Adipose tissue (tissue), 3 donors: ENCODE results near the gene HOXC13. TPM values are rescaled to one million over a fixed set of nuclear protein-coding genes. Genes with fewer than 3 reads are reported as not detected.

Source experiments
- H3K27ac ChIP-seq: one replicate; pipeline ENCODE4 v1.5.1; 2013; ENCODE audit warnings: low read depth, low read length
- WGBS, 3 donors: extraction: QIAGEN DNeasy Blood & Tissue Kit; methylation state at CpG; one replicate each; pipeline ENCODE4 v1.1.7; 2013; 5-methylcytosine and 5-hydroxymethylcytosine counted together
- polyA plus RNA-seq, 3 donors: library from polyadenylated mRNA; stranded (reverse); fragments of 200-250 nt; gene quantifications; one replicate each; pipeline ENCODE4 v1.2.3, GENCODE V29; 2013
- donor health status: healthy with polysubstance abuse.
- donor health status: Bipolar disorder and iron deficiency.
- donor health status: healthy.

The HOXC13 gene
- polyA plus RNA-seq, 3 donors = 0.03 to 0.45 TPM; not detected in 1

DNA sequence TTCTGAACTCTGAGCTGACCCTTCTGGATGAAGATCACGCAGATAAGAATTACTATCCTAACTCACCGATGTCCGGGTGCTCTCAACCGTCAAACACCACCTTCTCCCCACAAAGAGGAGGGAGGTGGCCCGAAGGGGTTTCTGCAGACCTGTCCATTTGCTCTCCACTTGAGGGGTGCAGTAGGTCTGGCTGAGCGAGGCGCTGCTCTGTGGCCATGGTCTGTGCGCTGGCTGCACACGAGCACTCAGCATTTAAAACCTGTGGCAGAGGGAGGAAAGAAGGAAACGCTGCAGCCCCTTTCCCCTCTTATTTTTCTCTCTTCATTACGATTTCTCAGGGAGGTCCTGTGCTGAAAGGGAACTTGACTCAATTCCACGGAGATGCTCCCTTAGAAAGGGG lies 1.5 kb upstream of the HOXC13 start:
- WGBS, 3 donors = 10 to 22% (median 12%) methylated on average over 12 of the region's 12 CpGs
- no peak overlapping the region for H3K27ac ChIP-seq

DNA sequence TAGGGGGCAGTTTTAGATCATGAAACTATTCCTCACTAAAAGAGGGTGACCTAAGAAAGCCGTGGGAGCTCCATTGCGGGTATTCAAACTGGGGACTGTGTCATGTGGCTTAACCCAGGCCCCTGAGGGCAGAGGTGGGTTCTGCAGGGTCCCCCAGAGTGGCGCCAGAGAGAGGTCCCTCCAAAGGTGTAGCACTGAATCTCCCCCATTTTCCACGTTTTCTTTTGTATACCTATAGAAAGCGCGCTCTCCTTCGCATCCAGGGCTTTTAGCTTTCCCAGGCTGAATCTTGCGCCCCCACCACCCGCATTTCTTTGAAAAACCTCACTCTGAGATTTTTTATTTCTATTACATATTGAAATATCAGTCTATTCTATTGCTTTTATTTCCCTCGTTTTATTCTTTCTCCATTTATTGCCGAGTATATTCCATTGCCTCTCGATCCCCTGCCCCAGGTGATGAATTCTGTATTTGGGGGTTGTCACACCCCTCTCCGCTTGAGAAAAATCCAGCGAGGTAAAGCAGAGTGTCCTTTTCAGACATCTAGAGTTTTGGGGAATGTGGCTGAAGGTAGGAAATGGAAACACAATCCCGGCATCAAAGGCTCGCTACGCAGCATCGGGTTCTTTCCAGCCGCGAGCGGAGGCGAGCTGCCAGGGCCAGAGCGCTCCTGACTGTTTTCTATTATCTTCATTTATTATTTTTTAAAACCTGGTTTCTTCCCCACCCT lies 870 bp upstream of the HOXC13 start:
- 18 to 22% (median 21%) methylated on average over 23 of the region's 23 CpGs for WGBS, 3 donors
- H3K27ac ChIP-seq = no peak overlapping the region

DNA sequence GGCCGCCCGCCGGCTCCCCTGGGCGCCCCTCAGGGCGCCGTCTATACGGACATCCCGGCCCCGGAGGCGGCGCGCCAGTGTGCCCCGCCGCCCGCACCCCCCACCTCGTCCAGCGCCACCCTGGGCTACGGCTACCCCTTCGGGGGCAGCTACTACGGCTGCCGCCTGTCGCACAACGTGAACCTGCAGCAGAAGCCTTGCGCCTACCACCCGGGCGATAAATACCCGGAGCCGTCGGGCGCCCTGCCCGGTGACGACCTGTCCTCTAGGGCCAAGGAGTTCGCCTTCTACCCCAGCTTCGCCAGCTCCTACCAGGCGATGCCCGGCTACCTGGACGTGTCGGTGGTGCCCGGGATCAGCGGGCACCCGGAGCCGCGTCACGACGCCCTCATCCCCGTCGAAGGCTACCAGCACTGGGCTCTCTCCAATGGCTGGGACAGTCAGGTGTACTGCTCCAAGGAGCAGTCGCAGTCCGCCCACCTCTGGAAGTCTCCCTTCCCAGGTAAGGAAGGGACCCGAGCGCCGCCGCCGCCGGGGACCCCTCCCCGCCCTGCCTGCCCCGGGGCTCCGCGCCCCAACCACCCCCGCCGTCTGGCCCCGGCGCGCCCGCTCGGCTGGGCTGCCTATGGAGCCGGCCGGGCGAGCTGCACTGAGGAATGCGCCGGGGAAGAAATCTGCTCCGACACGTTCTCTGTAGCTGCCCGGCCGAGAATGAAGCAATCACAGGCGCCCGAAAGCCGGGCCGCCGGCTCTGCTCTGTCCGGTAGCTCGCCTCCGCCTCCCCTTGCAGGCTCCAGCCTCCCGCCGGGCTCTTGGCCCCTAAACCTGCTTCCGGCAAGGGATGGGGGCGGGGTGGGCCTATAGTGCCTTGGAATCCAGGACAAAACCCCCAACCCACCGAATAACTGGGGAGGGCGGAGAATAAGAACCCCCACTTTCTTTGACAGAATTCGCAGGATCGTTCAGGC lies 794 bp downstream of the HOXC13 start:
- WGBS, 3 donors = 3 to 6% (median 6%) methylated on average over 74 to 91 of the region's 91 CpGs
- H3K27ac ChIP-seq = no peak overlapping the region

DNA sequence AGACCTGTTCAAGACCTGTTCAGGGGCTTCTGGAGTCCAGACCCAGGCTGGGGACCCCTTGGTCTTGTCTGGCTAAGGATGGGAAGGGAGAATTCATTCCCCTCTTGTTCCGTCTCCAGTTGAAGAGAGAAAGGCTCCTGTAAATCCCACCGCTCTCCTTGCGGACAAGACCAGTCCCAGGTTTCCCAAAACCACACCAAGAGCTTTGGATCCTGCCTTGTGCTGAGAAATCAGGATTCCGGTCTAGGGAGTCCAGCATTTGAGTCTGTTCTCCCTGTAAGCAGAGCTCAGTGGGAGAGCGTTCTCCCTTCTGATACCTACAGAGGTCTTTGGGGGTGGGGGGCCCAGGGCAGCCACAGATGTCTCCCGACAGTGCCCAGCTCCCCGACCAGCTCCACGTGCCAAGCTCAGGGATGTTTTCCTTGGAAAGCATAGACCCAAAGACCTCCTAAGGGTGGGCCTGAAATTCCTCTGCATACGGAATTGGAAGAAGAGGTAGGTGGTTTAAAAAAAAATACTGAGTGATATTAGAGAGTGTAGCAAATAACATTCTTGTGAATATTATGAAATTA lies 1.9 kb downstream of the HOXC13 start:
- no peak overlapping the region for H3K27ac ChIP-seq
- 8 to 11% (median 9%) methylated on average over 9 of the region's 9 CpGs for WGBS, 3 donors

DNA sequence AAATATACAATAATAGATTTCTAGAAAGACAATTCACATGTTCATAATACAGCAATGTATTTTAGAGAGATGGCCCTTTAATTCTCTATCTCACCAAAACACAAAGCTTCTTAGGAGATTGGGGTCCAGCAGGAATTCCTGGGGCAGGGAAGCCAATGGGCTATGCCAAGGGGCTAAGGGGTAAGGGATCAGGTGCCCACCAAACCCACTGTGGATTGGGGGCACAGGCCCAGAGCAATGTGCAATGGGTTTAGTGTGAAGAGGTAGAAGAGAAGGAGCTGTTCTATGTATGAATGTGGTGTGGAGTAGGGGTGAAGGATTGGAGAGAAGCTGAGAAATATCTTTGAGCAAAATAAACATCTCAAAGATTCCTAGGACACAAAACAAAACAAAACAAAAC lies 2.6 kb downstream of the HOXC13 start:
- H3K27ac ChIP-seq = no peak overlapping the region

DNA sequence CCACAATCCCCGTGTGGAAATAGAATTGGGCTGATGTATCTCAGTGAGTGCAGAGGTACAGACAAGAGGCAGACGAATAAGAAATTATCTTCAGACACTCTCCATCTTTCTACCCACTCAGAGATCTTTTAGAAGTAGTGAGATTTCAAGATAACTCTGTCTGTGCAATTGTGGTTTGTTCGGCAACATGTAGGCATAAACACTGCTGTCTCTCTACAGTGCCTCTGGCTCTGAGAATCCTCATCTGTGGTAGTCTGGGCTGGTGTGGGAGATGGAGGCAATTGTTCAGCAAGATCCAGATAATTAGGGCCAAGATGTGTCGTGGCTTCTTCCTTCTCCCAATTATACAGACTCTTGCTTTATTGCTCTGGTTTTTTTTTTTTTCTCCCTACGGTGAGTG lies 3.1 kb downstream of the HOXC13 start:
- WGBS, 3 donors = 15 to 21% (median 16%) methylated on average over 5 of the region's 5 CpGs
- H3K27ac ChIP-seq = no peak overlapping the region

DNA sequence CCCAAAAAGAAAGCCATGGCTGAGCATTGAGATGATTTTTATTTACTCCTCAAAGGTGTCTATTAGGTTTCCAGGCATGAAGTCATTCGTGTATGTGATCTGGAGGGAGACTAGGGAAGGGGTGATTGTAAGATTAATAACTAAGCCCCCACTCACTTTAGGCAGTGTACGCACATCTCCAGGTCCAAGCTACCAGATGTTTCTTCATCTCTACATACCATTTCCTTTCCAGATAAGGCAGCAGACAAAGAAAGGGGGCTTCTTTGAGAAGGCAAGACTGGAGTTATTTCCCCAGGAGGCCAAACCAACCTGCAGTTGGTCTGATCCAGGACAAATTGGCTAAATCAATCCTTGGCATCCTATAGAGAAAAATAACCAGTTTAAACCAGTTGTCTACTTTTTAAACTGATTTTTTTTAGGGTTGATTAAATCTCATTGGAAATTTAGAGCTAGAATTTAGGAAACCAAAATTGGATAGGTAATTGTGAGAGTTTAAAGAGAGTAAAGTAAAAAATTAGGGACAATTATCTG lies 3.9 kb downstream of the HOXC13 start:
- no peak overlapping the region for H3K27ac ChIP-seq
- 9 to 18% (median 14%) methylated on average over 2 of the region's 2 CpGs for WGBS, 3 donors

DNA sequence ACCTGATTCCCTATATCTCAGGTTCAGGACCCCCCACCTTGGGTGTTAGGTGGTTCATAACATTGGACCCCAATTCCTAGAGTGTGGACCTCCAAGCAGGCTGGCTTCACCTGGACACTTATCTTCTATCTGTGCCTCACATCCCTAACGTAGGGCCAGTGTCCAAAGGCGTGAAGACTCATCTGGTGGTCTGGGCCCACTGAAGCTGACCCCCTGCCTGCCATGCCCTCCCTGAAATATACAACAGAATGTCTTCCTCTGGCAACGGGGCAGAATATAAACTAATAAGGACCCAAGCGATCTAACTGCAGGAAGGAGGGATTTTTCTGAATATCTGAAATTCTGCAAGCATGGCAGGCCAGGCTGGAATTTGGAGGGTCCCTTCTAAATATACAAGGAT lies 5.6 kb downstream of the HOXC13 start:
- 14 to 19% (median 15%) methylated on average over 4 of the region's 4 CpGs for WGBS, 3 donors

DNA sequence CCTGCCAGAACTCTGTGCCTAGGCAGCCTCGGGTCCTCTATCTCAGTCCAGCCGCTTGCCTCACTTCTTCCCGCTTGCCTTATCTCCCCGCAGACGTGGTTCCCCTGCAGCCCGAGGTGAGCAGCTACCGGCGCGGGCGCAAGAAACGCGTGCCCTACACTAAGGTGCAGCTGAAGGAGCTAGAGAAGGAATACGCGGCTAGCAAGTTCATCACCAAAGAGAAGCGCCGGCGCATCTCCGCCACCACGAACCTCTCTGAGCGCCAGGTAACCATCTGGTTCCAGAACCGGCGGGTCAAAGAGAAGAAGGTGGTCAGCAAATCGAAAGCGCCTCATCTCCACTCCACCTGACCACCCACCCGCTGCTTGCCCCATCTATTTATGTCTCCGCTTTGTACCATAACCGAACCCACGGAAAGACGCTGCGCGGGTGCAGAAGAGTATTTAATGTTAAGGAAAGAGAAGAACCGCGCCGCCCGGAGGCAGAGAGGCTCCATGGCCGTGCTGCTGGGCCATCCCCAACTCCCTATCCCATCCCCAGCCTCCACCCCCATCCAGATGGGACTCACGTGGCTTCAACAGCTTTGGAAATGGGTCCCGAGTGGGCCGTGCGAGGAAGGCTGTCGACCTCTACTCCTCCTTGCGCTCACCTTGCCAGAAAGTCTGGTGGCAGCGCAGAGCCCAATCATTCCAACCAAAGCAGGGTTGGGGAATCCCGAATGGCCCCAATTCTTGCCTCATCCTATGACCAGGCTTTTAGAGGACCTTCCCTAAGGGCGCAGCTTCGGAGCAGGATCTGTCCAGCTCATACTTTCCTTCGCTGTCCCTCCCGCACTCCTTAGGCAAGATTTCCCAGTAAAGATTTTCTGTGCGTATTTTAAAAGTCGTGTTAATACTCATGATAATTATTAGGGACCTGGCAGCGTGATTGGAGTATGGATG lies 6.5 kb downstream of the HOXC13 start:
- WGBS, 3 donors = 5 to 8% (median 6%) methylated on average over 51 of the region's 51 CpGs

More for the DNA sequence above, 5.6 kb downstream of the HOXC13 start:
- H3K27ac ChIP-seq = no peak overlapping the region

DNA sequence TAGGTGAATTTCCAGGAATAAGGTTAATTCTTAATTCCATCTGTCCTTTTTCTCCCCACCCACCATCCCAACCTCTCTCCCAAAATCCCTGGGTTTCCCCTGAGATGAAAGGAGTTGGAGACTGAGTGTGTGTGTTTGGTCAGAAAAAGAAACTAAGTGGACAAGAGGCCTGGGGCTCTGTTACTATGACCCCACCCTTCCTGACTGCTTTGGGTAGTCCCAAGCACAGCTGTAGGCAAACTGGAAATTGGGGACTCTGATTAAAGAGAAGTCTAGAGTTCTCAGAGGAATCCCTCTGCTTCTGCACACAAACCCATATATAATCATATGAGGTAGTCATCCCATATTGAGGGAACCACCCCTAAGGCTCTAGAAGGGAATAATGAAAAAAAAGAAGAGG lies 9.1 kb downstream of the HOXC13 start:
- H3K27ac ChIP-seq = no peak overlapping the region

More for the DNA sequence above, 6.5 kb downstream of the HOXC13 start:
- H3K27ac ChIP-seq = no peak overlapping the region

DNA sequence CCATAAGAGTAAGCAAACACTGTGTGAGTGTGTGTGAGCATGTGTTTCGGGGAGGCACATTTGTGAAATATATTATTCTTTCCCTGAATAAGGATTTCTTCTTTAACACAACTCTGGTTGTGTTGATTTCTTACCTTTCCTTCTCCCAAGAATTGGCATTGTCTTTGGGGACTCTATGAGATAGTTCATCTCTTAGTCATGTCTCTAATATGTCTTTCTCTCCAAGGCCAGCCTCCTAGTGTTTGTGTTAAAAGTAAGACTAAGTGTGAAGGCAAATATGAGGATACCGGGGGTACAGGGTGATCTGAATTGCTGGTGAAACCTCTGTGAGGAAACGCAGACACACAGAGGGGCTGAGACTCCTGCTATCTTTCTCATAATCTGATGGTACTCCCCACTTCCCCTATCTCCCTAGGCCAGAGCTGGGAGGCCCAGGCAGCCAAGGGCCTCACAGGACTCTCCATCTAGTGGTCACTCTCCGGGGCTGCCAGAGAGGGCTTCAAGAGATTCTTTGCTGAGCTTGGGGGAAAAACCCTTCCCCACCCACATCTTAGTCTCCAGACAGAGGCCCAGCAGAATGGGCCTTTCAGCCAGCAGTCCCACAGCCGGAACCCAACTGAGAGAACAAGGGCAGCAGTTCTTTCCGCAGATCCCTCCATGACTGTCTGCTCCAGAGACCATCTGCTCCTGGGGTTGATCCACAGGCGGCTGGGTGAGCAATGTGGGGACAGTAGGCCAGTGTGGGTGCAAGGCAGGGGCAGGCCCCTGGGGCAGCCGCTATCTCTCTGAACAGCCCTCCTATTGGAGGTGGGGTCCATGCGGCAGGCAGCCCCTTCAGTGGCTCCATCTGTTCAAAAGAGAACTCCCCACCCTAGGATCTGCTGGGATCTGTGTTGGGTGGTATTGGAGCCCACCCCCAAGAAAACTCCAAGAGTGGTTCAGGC lies 10.3 kb downstream of the HOXC13 start:
- H3K27ac ChIP-seq = no peak overlapping the region
- WGBS, 3 donors = 32 to 43% (median 39%) methylated on average over 9 of the region's 9 CpGs

DNA sequence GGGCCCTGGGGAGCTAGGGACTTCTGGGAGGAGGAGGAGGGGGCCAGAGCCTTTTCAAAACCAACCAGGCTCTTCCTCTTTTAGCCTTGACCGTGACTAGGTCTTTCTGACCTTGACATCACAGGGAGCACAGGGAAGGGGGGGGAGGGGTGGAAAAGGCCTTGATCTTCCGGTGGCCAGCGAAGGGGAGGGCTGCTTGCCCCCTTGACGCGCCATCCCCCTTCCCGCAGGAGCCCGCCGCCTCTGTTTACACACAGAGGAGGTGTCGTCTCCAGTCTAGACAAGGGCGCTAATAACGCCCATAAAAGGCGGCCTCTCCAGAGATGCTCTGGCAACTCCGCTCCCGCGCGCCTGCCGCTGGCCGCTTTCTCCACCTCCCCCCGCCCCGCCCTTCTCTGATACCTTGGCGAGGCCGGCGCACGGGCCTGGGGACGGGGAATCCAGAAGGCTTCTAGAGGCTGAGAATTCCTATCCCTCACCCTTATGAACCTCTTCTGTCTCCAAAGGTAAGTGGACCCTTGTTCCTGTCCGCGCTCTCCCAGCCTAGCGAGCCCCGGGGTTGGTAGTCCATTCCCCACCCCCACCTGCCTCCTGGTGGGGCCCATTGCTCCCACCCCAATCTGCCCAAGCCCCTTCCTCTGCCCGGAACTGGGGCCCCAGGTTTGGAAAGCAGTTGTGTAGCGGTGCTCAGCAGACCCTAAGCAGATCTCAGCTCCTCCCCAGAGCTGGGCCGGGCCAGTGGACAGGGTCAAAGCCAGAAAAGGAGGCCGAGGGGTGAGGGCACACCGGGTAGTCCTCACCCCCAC lies 11.2 kb downstream of the HOXC13 start:
- H3K27ac ChIP-seq = no peak overlapping the region
- WGBS, 3 donors = 3 to 8% (median 4%) methylated on average over 34 of the region's 34 CpGs

DNA sequence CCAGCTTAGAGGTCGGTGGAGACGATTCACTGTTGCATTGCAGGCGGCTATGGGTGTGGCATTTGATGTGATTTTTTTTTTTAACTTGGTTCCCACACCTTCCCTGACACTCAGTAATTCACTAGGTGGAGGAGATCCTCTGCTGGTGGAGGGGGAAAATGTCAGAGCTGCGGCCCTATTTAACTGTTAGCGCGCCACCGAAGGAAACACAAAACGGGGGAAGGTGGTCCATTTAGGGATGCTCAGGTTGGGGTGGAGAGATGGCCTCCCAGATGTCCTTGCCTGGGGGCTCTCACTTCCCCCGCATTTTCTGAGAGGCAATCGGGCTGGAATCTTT lies 11.8 kb downstream of the HOXC13 start:
- WGBS, 3 donors = 2 to 7% (median 5%) methylated on average over 10 of the region's 10 CpGs

DNA sequence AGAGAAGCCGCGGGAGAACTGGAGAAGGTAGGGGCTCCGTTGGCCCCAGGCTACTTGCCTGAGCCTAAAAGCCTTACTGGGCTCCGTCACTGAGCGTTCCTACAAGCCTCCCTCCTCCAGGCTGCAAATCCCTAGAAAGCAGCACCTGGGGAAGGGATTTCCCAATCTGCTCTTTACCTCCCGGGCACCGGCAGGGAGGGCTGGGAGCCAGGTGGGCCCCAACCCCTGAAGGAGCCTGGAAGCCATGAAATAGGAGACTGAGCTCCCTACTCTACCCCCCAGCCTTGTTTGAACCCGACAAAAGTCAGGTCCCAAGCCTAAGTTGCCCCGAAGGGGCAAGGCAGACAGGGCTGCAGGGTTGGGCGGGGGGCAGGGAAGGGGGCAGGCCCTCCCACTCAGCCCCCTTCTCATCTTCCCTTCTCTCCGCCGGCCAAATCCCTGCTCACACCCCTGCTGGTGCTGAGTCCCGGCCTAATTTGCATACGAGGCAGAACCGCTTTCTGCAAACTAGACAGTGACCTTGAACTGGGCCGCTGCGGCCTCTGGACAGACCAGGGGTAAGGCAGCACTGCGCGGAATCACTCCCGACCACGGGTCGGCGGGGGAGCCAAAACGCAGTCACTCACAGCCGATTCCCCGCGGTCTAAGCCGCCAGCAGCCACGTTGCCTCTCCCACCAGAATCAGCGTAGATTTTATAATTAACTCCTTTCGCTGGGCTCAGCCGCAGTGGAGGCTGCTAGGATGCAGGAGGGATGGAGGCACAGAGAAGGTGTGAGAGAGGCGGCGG lies 12.4 kb downstream of the HOXC13 start:
- WGBS, 3 donors = 2 to 4% (median 4%) methylated on average over 34 of the region's 34 CpGs
- H3K27ac ChIP-seq = no peak overlapping the region

More for the DNA sequence above, 11.8 kb downstream of the HOXC13 start:
- H3K27ac ChIP-seq = no peak overlapping the region

DNA sequence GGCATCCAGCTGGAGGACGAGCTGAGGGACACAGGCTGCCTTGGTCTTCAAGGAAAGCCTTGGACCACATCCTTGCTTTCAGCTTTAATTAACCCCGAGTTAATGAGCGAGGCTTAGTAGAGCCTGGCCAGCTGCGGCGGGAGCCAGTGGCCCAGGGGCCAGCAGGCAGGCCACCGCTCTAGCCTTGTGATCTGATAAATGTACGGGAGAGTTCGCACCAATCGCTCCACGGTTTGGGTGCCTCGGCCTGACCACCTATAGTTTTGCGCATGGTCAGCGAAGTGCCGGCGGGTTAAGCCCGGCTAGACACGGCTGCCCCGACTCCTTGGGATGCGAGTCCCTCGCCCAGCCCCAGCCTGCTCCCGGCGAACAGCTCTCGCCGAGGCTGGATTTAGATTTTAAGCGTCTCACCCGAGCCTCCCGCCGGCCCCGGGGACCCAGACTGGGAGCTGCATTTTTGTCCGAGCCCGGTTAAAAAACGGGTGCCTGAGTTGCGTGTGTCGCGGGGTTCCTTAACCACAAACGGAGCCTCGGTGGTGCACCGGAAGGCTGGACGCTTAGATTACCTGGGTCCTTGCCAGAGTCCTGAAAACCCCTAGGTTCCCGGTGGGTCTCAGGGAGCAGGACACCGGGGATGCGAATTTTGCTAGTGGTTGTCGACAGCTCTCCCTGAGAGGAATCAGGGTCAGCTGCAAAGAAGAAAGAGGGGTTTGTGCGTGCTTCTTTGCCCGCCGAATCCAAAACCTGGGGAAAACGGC lies 13.1 kb downstream of the HOXC13 start:
- H3K27ac ChIP-seq = no peak overlapping the region
- 4 to 6% (median 4%) methylated on average over 47 of the region's 47 CpGs for WGBS, 3 donors
